22Rv1 (cell line): ENCODE data around the gene NCOA3.

Experiments used
- ZFX ChIP-seq: fragments of 450-650 bp; IDR thresholded peaks from 2 replicates; pipeline ENCODE4 v1.6.1; 2017; ENCODE audit warnings: antibody characterized with exemption, borderline replicate concordance
- TF ChIP-seq, protein P1 (sequence below): fragments of 450-650 bp; IDR thresholded peaks from 2 replicates; pipeline ENCODE4 v1.5.1; 2017; ENCODE audit warnings: mild to moderate bottlenecking

DNA sequence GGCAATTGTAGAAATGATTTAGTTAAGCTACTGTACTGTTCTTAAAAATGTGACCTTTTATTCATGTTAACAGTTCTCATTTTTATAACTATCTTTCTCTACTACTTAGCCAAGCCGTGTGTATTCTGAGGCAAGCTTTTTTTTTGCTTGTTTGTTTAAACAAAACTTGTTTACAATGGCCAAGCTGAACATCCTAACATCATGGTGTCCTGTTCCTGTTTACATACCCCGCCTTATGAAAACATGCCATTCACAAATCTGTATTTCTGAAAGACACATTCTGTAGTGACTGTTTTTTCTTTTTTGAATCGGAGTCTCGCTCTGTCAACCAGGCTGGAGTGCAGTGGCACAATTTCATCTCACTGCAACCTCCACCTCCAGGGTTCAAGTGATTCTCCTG is 140.9 kb downstream of the NCOA3 start:
- TF ChIP-seq, protein P1, sequence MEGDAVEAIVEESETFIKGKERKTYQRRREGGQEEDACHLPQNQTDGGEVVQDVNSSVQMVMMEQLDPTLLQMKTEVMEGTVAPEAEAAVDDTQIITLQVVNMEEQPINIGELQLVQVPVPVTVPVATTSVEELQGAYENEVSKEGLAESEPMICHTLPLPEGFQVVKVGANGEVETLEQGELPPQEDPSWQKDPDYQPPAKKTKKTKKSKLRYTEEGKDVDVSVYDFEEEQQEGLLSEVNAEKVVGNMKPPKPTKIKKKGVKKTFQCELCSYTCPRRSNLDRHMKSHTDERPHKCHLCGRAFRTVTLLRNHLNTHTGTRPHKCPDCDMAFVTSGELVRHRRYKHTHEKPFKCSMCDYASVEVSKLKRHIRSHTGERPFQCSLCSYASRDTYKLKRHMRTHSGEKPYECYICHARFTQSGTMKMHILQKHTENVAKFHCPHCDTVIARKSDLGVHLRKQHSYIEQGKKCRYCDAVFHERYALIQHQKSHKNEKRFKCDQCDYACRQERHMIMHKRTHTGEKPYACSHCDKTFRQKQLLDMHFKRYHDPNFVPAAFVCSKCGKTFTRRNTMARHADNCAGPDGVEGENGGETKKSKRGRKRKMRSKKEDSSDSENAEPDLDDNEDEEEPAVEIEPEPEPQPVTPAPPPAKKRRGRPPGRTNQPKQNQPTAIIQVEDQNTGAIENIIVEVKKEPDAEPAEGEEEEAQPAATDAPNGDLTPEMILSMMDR = no peak
- no peak for TF ChIP-seq ZFX
